ENCODE measurements around the gene MGLL.

GRCh38 chr3:127768346-127769008 lies 53.8 kb downstream of the MGLL start:
- TF ChIP-seq ZBTB11 (CRISPR knock-in tag; IDR thresholded peaks at IDR 0.05) (no peak), ZNF695 (CRISPR knock-in tag; IDR thresholded peaks at IDR 0.05) (no peak), FOSL1 (tag; conservative IDR thresholded peaks at IDR 0.05) (no peak), ZNF143 (CRISPR knock-in tag; IDR thresholded peaks at IDR 0.05) (no peak), ETS2 (tag; IDR thresholded peaks at IDR 0.05; ENCODE audit: borderline replicate concordance, poor library complexity, severe bottlenecking) (no peak), ZNF274 (IDR thresholded peaks at IDR 0.05; ENCODE audit: borderline replicate concordance, low read depth, low read length) (no peak), CEBPB (tag; IDR thresholded peaks at IDR 0.05) (no peak), KDM5B (IDR thresholded peaks at IDR 0.05; ENCODE audit: insufficient replicate concordance, low read depth, low read length) (no peak)
